G401.6 (cell line): ENCODE results near the gene ZNF44.

ENCODE experiments used
- FAIRE-seq: peaks from 2 replicates; lab custom pipeline; 2012; peaks lifted over from hg19 to GRCh38; lab: Jason Lieb, UNC

ZNF44 gene

GRCh38 chr19:12261554-12261953, 33.1 kb downstream of the ZNF44 start:
- no peak for FAIRE-seq

DNA sequence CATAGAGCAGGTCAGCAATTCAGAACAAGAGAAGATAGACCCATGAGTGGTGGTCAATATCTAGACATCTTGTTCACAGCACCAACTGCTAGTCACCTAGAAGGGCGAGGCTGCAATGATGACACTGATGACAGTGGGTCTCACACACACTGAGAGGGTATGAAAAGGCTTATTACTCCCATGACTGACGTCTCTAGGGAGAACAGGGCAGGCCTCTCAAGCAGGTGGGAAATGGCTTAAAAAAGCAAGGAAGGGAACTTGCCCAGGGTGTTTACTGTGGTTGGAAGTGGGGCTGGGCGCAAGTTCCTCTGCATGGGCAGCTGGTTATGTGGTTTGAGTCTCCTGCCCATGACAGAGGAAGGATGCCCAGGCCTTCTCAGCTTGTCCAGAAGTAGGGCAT, 33.8 kb downstream of the ZNF44 start:
- no peak for FAIRE-seq

DNA sequence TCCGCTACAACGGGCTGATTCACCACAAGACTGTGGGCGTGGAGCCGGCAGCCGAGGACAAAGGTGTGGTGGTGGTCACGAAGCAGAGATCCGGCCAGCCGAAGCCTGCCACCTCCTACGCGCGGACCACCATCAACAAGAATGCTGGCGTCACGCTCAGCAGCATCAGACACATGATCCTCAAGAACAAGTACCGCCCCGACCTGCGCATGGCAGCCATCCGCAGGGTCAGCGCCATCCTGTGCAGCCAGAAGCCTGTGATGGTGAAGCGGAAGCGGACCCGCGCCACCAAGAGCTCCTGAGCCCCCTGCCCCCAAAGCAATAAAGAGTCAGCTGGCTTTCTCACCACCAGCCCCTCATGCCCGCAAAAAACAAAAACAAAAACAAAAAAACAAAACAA, 34.4 kb downstream of the ZNF44 start:
- FAIRE-seq = no peak

- FAIRE-seq = no peak
Measured at GRCh38 chr19:12255372-12255771, 39.3 kb downstream of the ZNF44 start.

DNA sequence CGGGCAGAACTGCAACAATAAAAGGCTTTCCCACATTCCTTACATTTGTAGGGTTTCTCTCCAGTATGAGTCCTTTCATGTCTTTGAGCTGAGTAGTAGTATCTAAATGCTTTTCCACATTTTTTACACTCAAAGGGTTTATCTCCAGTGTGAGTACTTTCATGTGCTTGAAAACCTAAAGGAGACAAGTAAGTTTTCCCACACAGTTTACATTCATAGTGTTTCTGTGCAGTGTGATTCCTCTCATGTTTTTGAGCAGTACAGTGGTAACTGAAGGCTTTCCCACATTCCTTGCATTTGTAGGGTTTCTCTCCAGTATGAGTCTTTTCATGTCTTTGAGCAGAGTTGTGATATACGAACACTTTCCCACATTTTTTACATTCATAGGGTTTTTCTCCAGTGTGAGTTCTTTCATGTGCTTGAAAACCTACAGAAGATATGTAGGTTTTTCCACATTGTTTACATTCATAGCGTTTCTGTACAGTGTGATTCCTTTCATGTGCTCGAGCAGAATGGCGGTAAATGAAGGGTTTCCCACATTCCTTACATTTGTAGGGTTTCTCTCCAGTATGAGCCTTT, 47.0 kb downstream of the ZNF44 start:
- FAIRE-seq = no peak

- FAIRE-seq = no peak
Measured at GRCh38 chr19:12244370-12244769, 50.3 kb downstream of the ZNF44 start.

DNA sequence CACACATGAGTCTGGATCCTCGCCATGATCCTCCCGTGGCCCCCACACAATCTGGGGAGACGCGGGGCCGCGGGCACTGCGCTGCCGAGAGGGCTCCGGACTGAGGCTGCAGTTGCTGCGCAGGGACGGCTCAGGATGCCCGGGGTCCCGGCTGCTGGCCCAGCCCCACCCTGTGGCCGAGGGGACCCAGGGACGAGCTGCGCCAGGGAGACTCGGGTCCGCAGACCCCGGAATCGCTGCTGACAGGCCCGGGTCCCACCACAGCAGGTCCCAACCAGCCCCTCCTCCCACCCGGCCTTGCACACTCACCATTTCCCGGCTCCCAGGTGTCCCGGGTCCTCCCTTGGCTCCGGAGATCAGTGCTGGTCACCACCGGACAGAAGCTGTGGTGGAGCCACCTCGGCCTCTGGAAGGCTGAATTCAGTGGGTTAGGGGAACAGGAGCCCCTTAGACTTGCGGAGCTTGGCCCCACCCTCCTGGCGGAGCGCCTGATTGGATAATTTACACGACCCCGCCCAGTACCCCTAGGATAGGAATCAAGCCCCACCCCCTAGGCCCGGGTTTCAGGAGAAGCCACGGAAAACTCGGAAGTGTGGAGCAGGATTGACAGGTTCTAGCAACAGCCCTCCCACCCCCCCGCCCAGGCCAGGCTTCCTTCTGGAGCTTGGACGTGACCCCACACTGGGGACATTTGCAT, 57.4 kb downstream of the ZNF44 start:
- no peak for FAIRE-seq

GRCh38 chr19:12232961-12233360, 61.7 kb downstream of the ZNF44 start:
- FAIRE-seq = no peak

DNA sequence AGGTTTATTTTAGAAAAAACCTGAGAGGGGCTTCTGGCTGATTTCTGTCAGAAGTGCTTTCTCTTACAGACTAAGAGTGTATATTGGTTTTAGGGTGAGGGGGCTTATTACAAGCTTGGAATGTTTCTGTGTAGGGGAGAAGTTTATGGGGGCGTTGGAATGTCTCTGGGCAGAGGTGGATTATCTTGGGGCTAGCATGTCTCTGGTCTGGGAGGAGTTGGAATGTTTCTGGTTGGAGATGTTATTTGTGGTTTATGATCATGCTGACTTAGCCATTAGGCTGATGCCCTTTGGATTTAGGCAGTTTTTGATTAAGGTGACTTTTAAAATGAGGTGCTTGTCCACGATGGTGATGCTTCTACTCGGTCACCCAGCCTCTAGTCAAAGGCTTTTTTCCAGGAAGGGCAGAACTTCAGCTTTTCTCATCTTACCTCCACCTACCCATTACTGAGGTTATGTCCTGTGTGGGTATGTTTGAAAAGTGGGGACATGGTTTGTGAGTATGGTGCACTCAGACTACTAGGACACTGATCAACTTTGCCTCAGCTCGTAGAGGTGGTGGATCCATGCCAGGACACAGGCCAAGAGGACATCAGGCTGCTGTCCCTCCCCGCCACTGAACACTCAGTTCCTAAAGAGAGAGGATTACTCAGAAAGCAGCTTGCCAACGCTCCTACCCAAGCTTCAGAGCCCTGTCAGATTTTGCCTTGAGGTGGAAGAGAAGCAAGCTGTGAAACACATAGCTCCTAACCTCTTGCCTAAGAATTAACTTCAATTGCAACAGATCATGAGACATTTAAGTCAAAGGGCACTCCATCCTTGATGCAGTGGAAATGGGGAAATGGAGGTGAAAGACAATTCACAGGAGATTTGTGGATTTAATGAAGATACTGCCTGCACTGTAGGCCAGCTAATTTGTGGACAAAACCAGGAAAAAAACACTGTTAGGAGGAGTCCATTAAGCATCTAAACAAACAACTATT, 63.6 kb downstream of the ZNF44 start:
- FAIRE-seq = no peak

- no peak for FAIRE-seq
Measured at GRCh38 chr19:12229990-12230389, 64.7 kb downstream of the ZNF44 start.

- no peak for FAIRE-seq
Measured at GRCh38 chr19:12224676-12225075, 70.0 kb downstream of the ZNF44 start.

DNA sequence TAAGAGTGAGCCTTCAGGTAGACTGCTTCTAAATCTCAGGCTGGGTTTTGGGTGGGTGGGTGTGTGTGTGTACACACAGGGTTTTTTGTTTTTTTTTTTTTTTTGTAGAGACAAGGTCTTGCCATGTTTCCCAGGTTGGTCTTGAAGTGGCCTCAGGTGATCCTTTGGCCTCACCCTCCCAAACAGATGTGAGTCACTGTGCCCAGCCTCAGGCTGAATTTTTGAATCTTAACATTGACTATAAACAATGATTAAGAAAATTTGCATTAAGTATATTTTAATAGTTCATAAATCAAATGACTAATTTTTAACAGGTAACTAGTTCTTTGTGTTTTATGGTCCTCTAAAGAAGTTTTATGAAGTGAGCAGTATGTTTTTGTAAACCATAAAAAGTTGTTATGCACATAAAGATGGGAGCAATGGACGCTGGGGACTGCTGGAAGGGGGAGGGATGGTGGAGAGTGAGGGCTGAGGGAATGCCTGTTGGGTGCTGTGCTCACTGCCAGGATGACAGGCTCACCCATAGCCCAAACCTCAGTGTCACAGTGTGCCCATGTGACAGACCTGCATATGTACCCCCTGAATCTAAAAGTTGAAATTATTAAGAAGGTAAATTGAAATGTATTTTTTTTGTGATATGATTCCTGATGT, 71.6 kb downstream of the ZNF44 start:
- FAIRE-seq = no peak
